GM12864 (cell line): ENCODE results near the gene RSAD2.
"Not testable (repeated sequence)": the region's sequence is repeated elsewhere in the genome, so short reads cannot be mapped to it uniquely, and the experiment has no call there.

Source experiments
- DNase-seq: peaks from one replicate; pipeline ENCODE4 v3.0.0-alpha.2; 2011; ENCODE audit warnings: low read depth
- H3K4me3 ChIP-seq: 2 replicates; pipeline ENCODE4 v1.5.1; 2011; ENCODE audit warnings: mild to moderate bottlenecking, low read depth, low read length, control low read depth
- TF ChIP-seq, protein P1 (sequence below): IDR thresholded peaks from 2 replicates; pipeline ENCODE4 v1.5.1; 2011; ENCODE audit warnings: low read depth, mild to moderate bottlenecking, moderate library complexity, low read length, control low read depth, inconsistent platforms; ENCODE audit errors: missing control alignments

RSAD2 gene

GRCh38 chr2:6896930-6897759, 19.6 kb downstream of the RSAD2 start:
- TF ChIP-seq, protein P1, sequence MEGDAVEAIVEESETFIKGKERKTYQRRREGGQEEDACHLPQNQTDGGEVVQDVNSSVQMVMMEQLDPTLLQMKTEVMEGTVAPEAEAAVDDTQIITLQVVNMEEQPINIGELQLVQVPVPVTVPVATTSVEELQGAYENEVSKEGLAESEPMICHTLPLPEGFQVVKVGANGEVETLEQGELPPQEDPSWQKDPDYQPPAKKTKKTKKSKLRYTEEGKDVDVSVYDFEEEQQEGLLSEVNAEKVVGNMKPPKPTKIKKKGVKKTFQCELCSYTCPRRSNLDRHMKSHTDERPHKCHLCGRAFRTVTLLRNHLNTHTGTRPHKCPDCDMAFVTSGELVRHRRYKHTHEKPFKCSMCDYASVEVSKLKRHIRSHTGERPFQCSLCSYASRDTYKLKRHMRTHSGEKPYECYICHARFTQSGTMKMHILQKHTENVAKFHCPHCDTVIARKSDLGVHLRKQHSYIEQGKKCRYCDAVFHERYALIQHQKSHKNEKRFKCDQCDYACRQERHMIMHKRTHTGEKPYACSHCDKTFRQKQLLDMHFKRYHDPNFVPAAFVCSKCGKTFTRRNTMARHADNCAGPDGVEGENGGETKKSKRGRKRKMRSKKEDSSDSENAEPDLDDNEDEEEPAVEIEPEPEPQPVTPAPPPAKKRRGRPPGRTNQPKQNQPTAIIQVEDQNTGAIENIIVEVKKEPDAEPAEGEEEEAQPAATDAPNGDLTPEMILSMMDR: peak; percentile 54
- no peak overlapping the region for H3K4me3 ChIP-seq
- DNase-seq: no peak

DNA sequence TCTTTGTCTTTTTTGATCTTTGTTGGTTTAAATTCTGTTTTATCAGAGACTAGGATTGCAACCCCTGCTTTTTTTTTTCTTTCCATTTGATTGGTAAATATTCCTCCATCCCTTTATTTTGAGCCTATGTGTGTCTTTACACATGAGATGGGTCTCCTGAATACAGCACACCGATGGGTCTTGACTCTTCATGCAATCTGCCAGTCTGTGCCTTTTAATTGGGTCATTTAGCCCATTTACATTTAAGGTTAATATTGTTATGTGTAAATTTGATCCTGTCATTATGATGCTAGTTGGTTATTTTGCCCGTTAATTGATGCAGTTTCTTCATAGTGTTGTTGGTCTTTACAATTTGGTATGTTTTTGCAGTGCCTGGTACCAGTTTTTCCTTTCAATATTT, 25.0 kb downstream of the RSAD2 start:
- not testable (repeated sequence) for DNase-seq, H3K4me3 ChIP-seq

DNA sequence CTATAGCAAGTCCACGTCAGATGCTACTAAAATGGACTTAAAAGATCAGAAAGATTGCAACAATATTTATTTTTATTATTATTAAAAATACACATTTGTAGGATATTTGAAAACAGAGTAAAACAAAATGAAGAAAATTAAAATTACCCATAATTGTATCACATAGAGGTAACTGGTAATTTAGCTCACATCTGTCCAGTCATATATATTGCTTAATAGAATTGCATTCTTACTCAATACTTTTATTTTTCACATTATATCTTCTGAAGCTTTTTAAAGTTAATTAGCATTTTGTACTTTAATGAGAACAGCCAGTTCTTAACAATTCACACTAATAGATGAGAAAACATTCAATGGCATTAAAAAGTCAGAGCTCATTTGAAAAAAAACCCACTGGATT, 28.1 kb downstream of the RSAD2 start:
- no peak for DNase-seq
- no peak overlapping the region for H3K4me3 ChIP-seq
- TF ChIP-seq, protein P1: no peak

DNA sequence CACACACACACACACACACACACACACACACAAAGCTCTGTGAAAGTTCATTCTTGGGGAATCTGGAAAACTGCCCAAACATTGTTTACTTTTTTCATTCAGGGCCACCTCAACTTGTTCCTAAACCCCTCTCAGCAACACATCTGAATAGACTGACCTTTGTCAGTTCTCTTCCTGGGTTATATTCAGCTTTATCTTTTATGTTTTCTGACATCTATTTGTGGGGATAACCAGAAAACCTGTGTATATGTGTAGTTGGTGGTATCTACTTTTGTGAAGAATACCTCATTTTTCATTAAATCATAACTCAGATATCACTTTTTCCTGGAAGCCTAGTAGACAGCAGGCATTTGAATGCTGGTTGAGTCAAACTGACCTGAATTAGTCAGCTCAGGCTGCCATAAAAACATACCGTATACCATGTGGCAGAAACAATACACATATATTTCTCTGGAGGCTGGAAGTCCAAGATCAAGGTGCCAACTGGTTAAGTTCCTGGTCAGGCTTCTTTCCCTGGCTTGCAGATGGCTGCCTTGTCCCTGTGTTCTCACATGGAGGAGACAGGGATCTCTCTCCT, 28.7 kb downstream of the RSAD2 start:
- no peak for DNase-seq
- TF ChIP-seq, protein P1: no peak
- H3K4me3 ChIP-seq: no peak overlapping the region

DNA sequence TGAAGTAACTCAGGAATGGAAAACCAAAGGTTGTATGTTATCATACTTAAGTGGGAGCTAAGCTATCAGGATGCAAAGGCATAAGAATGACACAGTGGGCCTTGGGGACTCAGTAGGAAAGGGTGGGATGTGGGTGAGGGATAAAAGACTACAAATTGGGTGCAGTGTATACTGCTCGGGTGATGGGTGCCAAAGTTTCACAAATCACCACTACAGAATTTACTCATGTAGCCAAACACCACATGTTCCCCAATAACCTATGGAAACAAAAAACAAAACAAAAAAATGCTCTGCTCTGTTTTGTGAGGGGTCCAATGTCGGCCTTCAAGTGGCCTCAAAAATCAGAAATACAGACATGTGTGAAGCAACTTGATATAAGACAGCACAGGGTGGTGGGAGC, 30.7 kb downstream of the RSAD2 start:
- DNase-seq: no peak
- no peak overlapping the region for H3K4me3 ChIP-seq
- TF ChIP-seq, protein P1: no peak

- DNase-seq: peak; percentile 64
- TF ChIP-seq, protein P1: no peak
Measured at GRCh38 chr2:6909431-6910385, 32.1 kb downstream of the RSAD2 start.

DNA sequence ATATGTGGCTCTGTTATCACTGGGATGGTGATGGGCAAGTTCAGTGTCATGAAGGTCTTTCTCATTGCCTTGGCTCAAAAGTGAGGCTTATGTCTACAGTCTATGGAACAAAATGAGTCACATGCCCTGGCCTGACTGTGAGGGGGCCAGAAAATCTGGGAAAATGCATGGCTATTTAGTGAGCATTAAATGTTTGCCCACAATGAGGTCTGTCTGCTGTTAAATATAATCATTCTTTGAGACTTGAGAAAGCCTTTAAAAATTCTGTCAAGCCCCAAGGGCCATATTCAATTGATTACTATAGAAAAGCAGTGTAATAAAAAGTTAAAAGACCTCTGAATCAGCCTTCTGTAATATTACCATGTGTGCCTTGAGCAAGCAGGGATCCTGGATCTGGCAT, 34.1 kb downstream of the RSAD2 start:
- TF ChIP-seq, protein P1: no peak
- H3K4me3 ChIP-seq: no peak overlapping the region
- no peak for DNase-seq

More at GRCh38 chr2:6909431-6910385, 32.1 kb downstream of the RSAD2 start:
- H3K4me3 ChIP-seq: no peak overlapping the region
